Islet precursor cell (in vitro differentiated cells): ENCODE measurements around the gene PNMA8A.
"Not testable (repeated sequence)": the region's sequence is repeated elsewhere in the genome, so short reads cannot be mapped to it uniquely, and the experiment has no call there.

Experiments
- DNase-seq: peaks from one replicate; pipeline ENCODE4 v3.0.0-alpha.2; 2018

PNMA8A gene, protein sequence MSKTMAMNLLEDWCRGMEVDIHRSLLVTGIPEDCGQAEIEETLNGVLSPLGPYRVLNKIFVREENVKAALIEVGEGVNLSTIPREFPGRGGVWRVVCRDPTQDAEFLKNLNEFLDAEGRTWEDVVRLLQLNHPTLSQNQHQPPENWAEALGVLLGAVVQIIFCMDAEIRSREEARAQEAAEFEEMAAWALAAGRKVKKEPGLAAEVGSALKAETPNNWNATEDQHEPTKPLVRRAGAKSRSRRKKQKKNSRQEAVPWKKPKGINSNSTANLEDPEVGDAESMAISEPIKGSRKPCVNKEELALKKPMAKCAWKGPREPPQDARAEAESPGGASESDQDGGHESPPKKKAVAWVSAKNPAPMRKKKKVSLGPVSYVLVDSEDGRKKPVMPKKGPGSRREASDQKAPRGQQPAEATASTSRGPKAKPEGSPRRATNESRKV

DNA sequence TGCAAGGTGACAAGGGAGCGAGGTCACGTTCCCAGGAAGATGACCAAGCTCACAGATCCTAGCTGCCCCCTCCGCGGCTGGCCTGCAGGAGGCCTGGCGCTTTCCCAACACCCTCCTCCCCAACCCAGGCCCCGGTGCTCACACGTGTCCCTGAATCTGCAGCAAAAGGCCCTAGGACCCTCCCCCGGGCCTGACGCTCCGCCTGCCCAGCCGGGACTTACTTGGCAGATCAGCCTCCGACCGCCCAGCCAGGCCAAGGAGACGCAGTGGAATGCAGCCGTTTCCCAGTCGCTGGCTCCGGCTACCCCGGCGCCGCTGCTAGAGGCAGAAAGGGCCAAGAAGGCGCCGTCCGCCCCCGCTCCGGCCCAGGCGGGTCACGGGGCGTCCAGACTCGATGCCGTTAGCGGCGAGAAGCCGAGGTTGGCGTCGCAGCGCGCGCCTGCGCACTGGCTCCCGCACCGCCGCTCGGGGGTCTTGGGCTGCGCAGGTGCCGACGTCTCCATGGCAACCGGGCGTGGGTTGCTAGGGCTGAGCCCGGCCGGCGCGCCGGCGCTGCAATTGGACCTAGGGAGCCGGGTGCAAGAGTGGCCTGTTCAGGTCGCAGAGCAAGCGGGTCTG, at the start of gene PNMA8A:
PNMA8A (minus strand) TSS at position 448 of the 618 bp plus-strand sequence. CDS start 528 bp downstream, outside the sequence.
- peak; percentile 94 for DNase-seq

DNA sequence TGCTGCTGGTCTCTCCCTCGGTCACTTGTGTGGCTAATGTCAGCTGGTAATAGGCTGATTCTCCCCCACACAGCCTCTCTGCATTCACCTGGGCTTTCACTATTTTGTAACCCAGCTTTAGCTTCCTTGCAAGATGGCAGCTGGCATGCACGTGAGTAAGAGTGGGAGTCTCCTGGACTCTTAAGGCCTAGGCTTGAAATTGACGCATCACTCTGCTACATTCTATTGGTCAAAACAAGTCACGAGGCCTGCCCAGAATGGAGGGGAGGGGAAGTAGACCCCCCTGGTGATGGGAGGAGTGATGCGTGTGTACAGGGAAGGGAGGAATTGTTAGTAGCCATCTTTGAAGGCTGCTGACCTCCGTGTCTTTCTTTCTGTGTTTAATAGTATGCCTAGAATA, 49.3 kb upstream of the PNMA8A start:
- no peak for DNase-seq

DNA sequence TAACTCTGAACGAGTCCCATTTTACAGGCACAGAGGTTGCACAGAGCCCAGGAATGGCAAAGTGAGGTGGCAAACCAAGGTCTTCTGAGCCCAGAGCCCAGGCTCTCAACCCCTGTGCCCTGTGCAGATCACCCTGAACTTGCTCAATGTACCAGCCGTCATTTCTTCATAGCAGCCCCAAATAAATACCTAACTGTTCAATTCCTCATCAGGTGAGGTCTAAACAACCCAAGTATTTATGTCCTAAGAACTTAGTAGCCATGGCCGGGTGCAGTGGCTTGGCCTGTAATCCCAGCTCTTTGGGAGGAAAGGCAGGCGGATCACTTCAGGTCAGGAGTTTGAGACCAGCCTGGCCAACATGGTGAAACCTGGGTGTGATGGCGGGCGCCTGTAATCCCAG, 46.1 kb upstream of the PNMA8A start:
- DNase-seq = no peak

DNA sequence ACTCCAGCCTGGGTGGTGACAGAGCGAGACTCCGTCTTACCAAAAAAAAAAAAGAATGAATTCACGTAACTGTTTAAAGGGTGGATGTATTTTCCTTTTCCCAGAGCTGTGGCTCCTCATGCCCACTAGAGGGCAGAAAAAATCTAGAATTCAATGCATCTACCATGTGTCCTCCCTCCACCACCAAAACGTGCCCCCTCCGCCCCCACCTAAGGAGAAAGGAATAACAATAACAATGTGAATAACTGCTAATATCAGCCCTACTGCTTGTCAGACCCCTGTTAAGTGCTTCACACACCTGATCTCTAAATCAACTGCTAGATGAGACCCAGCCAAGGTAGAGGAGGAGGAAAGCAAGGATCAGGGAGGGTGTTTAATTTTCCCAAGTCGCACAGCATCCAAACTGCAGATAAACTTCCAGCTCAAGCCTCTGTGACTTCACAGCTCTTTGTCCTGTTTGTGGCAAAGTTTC, 44.6 kb upstream of the PNMA8A start:
- no peak for DNase-seq

DNA sequence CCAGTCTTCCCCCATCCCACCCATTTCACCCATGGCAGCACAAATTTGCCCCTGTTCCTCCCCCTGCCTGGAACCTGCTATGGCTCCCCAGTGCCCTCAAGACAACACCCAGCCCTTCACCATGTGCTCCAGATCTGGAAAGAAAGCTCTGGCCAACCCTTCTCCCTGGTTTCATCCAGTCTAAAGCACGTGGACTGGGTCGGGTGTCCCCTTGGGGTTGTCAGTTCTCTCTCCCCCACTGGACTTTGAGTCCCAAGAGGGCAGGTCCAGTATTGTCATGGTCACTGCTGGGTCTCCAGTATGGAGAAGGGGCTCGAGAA, 43.9 kb upstream of the PNMA8A start:
- no peak for DNase-seq

DNA sequence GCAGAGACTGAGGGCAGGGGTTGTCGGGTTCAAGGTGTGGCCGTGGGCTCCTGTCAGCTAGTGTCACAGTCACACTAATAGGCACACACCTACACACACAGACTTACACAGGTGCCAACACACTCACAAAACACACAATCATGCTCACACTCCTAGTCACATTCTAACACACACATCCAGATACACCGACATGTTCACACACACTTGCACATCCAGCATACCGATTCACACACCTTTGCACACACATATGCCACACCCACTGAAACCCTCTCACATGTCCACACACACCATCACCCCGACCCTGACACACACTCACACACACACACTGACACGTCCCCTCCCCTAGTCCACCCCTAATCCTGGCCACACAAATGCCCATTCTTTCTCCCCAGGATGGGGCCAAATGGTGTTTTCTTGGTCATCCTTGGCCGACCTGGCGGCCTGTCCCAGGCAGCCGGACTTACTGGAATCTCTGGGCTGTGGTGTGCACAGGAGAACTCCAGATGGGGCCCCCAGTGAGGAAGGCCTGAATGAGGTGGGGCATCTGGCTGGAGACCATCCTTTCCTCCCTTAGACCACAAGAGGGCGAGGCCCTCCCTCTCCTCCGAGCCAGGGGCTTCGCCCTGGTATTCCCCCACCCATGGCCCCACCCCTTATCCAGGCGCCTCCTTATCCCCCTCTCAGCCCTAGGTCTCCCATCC, 43.4 kb upstream of the PNMA8A start:
- no peak for DNase-seq

DNA sequence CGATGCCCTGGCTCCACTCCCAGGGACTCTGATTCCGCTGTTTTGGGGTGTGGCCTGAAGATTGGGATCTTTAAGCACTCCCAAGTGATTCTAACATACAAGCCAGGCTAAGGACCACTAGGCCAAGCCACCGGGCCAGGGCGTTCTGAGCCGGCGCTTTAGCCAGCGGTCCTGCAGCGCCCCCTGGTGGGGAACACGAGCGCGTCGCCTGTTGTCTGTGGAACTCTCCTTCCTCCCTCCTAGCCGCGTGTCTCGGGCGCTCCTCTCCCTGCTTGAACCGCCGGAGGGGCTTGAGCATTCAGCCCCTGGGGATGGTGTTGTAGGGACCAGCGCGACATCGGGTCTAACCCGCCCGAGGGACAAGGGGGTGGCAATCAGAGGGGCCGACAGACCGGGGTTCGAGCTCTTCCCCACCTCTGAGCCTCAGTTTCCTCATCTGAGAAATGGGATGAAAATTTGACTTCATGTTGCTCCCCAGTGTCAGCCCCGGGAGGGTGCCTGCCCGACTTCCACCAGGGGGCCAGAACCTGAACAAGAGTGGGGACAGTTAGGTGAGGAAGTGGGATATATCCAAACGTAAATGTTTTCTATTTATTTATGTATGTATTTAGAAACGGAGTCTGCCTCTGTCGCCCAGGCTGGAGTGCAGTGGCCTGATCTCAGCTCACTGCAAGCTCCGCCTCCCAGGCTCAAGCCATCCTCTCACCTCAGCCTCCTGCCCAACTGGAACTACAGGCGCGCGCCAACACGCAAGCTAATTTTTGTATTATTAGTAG, 42.3 kb upstream of the PNMA8A start:
- peak; percentile 89 for DNase-seq

DNA sequence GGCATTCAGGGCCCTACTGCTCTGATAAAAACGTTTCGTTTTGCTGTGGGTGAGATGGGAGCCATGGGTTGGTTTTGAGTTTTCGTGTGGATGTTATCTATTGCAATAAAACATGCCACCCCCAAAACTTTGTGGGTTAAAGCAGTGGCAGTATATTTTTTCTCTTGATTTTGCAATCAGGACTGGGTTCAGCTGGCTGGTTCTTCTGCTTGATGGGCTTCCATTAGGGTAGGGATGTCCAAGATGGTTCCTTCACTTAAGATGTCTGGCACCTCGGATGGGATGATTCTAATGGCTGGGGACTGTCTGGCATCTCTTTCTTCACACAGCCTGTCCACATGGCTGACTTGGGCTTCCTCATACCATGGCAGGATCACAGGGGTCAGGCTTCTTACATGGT, 39.9 kb upstream of the PNMA8A start:
- no peak for DNase-seq

DNA sequence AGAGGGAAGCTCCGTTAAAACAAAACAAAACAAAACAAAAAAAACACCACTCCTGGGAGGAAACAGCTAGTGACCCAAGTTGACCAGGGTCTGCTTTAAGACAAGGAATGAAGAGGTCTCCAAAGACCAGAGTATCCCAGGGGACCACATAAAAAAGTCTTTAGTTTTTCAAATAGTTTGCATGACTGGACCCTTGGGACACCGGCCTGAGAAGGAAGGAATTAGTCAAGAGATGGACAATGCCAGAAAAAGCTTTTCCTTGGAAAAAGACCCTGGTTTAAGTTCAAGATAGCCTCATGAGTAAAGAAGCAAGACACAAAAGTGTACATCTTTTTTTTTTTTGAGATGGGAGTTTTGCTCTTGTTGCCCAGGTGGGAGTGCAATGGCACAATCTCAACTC, 36.8 kb upstream of the PNMA8A start:
- DNase-seq = no peak

DNA sequence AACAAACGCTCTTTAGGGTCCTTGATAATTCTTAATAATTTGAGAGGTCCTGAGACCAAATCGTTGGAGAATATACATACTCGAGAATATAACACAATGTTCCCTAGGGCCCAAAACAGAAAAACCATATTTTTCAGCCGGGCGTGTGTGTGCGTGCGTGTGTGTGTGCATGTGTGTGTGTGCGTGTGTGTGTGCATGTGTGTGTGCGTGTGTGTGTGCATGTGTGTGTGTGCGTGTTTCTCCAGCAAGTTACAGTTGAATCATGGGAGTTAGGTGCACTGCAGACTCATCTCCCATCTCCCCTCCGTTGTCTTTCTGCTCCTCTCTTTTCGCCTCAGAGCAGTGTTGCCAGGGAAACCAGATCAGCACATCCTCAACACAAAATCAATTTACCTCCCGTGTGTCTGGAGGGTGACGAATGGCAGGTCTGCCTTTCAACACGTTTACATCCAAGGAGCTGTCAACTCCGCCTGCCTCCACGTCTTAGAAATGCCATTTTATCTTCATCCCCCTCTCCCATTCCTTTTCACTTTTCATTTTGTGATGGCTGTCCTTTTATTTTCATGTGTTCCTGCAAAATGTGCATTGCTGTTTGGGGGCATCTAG, 32.6 kb upstream of the PNMA8A start:
- no peak for DNase-seq

DNA sequence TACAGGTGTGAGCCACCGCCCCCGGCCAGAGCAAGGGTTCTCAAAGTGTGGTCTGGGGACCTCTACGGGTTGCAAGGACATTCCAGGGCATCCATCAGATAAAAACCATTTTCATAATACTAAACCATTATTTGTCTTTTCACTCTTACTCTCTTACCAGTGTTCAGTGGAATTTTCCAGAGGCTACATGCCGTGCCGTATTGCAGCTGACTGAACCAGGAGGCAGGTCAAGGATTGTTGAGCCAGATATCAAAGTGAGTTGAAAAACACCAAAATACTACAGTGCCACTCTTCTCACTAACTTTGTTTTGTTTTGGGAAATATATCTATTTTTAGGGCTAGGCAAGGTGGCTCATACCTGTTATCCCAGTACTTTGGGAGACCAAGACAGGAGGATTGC, 31.5 kb upstream of the PNMA8A start:
- DNase-seq = no peak

DNA sequence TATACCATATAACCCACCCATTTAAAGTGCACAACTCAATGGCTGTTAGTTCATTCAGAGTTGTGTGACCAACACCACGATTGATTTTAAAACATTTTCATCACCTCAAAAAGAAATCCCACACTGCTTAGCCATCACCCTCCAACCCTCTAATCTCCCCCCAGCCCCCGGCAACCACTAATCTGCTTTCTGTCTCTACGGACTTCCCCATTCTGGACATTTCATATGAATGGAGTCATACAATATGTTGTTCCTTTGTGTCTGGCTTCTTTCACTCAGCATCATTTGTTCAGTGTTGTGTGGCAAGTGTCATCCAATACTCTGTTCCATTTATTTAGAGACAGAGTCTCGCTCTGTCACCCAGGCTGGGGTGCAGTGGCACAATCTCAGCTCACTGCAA, 28.3 kb upstream of the PNMA8A start:
- DNase-seq = no peak

DNA sequence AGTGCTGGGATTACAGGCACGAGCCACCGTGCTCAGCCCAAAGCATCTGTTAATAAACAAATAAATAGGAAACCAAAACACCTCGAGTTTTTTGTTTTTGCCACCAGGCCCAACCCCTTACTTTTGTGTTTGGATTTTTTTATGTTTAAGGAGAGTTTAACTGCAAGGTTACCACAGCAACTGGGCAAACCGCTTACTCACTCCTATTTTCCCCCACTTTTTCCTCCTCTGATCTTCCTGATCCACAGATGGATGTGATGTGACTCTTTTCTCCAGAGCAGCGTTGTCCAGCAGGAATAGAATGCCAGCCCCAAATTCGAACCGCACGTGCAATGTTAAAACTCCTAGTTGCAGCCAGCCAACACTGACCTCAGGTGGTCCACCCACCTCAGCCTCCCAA, 26.4 kb upstream of the PNMA8A start:
- DNase-seq = no peak

DNA sequence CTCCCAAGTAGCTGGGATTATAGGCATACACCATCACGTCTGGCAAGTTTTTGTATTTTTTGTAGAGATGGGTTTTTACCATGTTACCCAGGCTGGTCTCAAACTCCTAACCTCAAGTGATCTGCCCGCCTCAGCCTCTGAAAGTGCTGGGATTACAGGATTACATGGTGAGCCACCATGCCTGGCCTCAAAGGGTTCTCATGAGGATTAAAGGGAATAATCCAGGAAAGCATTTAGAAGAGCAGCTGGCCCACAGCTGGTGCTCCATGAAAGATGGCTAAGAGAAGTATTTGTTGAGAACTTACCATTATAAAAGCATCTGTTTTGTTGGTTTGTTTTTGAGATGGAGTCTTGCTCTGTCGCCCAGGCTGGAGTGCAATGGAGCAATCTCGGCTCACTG, 25.5 kb upstream of the PNMA8A start:
- not testable (repeated sequence) for DNase-seq

DNA sequence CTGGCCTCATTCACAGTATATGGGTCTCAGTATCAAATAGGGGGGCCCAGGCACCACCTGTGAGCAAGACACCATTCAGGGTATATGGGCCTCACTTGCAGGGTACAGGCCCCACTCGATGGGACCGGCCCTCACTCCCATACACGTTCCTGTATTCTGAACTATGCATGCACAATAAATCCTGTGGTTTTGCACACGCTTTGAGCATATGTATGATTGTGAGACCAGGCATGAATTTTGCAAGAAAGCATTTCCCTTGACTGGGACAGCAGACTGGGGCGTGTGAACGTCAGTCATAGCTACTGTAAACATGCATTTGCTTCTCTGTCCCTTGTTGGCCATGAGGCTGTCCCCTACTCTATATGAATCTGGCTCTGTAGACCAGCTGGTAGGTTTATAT, 24.9 kb upstream of the PNMA8A start:
- DNase-seq = no peak

DNA sequence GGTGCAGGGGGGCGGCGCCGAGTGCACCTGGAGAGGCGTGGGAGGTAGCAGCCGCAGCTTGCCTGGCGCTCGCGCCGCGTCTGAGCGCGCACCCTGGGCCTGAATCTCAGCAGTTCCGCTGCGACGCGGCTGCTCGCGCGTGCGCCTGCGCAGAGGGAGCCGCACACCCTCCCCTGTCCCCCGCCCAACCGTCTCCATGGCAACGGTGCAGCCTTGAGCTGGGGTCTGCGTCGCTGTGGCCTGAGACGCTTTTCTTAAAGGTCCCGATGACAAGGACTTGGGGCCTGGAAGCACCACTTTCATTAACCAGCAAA, 24.4 kb upstream of the PNMA8A start, which contains the start of gene PNMA8B:
PNMA8B (minus strand) TSS at position 82 of the 314 bp plus-strand sequence. CDS start 402 bp downstream, outside the sequence.
- peak; percentile 94 for DNase-seq

DNA sequence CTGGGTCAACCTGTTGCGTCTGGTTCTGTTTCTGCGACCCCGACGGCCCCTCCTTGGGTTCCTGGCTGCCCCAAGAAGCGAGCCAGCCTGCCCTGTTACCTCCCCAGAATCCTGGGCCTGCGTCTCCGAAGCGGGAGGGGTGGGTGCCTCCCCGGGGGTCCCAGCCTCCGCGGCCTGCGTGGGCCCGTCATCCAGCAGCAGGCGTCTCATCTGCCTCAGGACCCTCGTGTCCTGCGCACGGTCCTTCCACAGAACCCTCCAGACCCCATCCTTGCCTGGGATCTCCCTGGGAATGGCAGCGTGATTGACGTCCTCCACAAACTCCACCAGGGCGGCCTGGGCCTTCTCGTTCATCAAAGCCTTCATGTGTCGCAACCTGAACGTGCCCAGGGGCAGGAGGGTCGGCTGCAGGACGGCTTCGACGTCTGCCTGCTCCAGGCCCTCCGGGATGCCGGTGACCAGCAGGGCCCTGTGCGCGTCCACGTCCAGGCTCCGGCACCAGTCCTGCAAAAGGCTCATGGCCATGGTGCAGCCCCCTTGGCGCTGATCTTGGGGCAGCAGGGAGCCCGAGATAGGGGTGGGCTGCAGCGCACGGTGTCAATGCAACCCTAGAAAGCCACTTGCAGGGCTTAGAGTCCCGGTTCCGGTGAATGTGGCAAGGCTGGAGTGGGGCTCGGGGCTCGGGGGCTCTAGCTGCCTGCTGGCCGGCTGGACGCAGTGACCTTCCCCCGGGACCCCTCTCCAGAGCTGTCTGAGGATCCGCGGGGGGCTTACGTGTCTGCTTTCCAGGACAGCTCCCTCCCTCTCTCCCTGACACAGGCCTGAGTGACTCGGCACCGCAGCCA, 23.8 kb upstream of the PNMA8A start:
- DNase-seq = peak; percentile 69

DNA sequence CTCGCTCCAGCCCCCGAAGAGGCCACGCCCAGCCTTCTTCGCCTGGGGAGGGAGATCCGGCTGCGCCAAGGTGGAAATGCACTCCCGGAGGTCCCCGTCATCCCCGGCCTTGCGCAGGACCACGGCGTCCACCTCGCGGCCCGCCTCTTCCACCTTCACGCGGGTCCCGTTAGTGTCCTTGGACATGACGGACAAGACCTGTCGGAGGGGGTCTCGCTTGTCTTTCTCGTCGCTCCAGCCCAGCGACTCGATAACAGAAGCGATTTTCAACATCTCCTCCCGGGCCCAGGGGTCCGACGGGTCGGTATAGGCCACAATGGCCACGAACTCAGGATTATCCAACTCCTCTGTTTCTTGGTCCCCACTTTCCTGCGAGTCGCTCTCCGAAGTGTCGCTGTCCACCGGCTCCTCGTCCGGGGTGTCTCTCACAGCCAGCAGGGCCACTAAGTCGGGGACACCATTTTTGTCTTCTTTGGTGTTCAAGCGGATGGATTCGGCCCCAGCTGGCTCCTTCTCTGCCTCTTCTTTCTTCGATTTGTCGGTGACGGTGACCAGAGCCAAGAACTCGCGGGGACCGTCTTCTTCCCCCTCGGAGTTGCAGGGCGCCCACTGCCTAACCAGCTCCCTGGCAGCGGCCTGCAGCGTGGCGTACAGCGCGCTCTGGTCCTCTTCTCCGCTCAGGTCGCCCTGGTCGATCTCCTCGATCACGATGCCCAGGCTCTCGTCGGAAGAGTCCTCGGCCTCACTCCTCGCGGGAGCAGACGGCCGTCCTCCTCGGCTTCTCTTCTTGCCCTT, 23.0 kb upstream of the PNMA8A start:
- DNase-seq = no peak

DNA sequence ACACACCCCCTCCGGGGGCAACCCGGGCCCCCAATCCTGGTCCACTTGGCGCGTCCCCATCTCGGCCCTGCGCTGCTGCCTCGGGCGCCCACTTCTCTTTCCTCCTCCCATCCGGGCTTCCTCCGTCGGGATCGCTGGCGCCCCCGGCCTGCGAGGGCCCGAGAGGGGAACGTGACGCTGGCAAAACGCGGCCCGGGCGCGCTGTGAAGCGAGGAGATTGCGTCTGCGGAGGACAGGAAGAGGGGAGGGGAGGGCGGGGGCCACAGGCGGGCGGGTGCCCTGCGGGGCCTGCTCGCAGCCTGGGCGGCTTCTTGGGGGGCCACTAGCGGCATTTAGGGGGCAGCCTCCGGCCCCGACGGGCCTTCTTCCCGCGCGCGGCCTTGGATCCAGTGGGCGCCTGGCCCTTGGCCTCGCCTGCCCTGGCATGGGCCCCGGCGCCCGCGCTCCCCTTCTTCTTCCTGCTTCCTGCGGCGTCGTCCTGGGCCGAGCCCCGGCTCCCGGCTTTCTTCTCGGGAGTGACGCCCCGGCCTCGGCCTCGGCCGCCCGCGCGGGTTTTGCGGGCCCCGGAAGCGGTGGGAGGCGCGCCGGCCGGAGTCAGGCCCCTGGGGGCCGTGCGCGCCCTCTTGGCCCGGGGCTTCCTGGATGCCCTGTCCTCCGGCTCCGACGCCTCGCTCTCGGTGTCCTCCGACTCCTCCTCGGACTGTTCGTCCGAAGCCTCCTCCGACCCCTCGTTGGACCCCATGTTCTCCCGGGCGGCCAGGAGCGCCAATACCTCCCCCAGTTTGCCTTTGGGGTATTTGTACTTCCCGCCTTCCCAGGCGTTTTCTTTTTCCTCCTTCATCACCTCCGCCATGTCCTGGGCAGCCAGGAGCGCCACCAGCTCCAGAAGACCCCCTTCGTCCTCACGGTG, 22.1 kb upstream of the PNMA8A start:
- DNase-seq = peak; percentile 69

DNA sequence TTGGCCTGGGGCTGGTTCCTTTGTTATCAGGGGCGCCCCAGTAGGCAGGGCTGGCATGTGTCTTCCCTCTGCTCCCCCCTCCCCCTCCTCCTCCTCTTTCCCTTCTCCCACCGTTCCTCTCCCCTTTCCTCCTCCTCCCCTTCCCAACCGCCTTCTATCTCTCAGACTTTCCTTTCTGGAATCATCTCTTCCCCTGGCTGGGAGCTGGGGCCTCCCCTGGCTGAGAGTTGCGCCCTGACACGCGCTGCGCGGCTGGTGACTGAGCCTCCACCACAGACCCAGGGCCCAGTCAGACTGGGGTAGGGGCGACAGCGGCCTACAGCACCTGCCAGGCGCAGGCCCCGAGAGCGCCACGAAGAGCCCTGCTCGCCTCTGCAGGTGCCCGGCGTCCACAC, 21.5 kb upstream of the PNMA8A start:
- DNase-seq = no peak
